HCT116 (cell line): ENCODE data around the gene CCL8. TPM values are rescaled to one million over a fixed set of nuclear protein-coding genes. Genes with fewer than 3 reads are reported as not detected.

Experiments
- ATAC-seq: fragments of 200-7000 bp; cut with Tn5 transposase; 2 replicates; pipeline ENCODE4 v1.9.1; 2020; ENCODE audit warnings: mild to moderate bottlenecking, moderate library complexity
- BruUV-seq: library from RNA; stranded (reverse); fragments of 400-500 nt; replicated peaks from 2 replicates; lab custom pipeline; 2021; lab: Mats Ljungman, UMichigan
- CTCF ChIA-PET: fragments of 300-600 bp; sonication (Branson Sonifier 250); formaldehyde crosslinking; loops from one replicate; lab custom pipeline; 2021; ENCODE audit warnings: antibody characterized with exemption; lab: Charles Lee
- POLR2A ChIA-PET: fragments of 300-600, 350-600 bp; sonication (Branson Sonifier 250); formaldehyde crosslinking; loops from one replicate; lab custom pipeline; 2021; ENCODE audit warnings: antibody characterized with exemption; lab: Charles Lee
- RAD21 ChIA-PET, 2 experiments: fragments of 300-600 bp; sonication (Branson Sonifier 250); formaldehyde crosslinking; loops; one replicate each; lab custom pipeline; 2023; ENCODE audit warnings: low total read pairs in 2 of 2; ENCODE audit not compliant: uncharacterized antibody in 2 of 2, unreplicated experiment in 2 of 2, low non-redundant PET in 1 of 2; lab: Charles Lee
- DNase-seq: peaks from one replicate; pipeline ENCODE4 v3.0.0-alpha.2; 2010; ENCODE audit warnings: low read depth, low spot score
- H2AFZ ChIP-seq: fragments of 200-600 bp; shearing (Covaris generic), sonication (generic); 2 replicates; pipeline ENCODE4 v1.6.1; 2017; ENCODE audit warnings: low read depth, mixed run types, mixed read lengths, antibody characterized with exemption, low read length; ENCODE audit not compliant: poor library complexity, severe bottlenecking
- H3K27ac ChIP-seq: 2 replicates; pipeline ENCODE4 v1.5.1; 2012; ENCODE audit warnings: low read depth, low read length
- H3K27me3 ChIP-seq: fragments of 200-600 bp; sonication (generic); 2 replicates; pipeline ENCODE4 v1.6.1; 2016; ENCODE audit warnings: mixed run types, low read length, mixed read lengths; ENCODE audit not compliant: insufficient read depth
- H3K36me3 ChIP-seq, 2 experiments: fragments of 200-500 bp in 1 of 2; fragments of 200-600 bp in 1 of 2; sonication (Bioruptor generic) in 1 of 2; sonication (generic) in 1 of 2; 2 replicates each; pipeline versions ENCODE4 v1.5.1 to v1.6.1; 2014 to 2016; ENCODE audit warnings: low read length in 2 of 2, inconsistent platforms in 1 of 2, mixed read lengths in 1 of 2, mixed run types in 1 of 2; ENCODE audit not compliant: insufficient read depth in 2 of 2, control insufficient read depth in 1 of 2
- H3K4me1 ChIP-seq, 2 experiments: fragments of 200-600 bp in 1 of 2; sonication (generic) in 1 of 2; 2 replicates each; pipeline versions ENCODE4 v1.5.1 to v1.6.1; 2012 to 2017; ENCODE audit warnings: low read length in 2 of 2, inconsistent platforms in 1 of 2, mild to moderate bottlenecking in 1 of 2, mixed read lengths in 1 of 2, mixed run types in 1 of 2, moderate library complexity in 1 of 2; ENCODE audit not compliant: insufficient read depth in 2 of 2, control insufficient read depth in 1 of 2
- H3K4me2 ChIP-seq: fragments of 200-600 bp; sonication (generic); 2 replicates; pipeline ENCODE4 v1.6.1; 2017; ENCODE audit warnings: mixed run types, low read length, mixed read lengths
- H3K4me3 ChIP-seq, 2 experiments: fragments of 200-600 bp in 1 of 2; sonication (generic) in 1 of 2; replicated peaks in 1 of 2; 2 replicates each; pipeline ENCODE4 v1.5.1; 2011 to 2016; ENCODE audit warnings: low read length in 2 of 2, control low read depth in 1 of 2, low read depth in 1 of 2, mild to moderate bottlenecking in 1 of 2, mixed read lengths in 1 of 2, mixed run types in 1 of 2
- H3K79me2 ChIP-seq: fragments of 200-600 bp; sonication (generic); 2 replicates; pipeline ENCODE4 v1.6.1; 2017; ENCODE audit warnings: mild to moderate bottlenecking, mixed run types, low read length, moderate library complexity, mixed read lengths; ENCODE audit not compliant: insufficient read depth
- H3K9ac ChIP-seq: fragments of 200-600 bp; sonication (generic); 2 replicates; pipeline ENCODE4 v1.6.1; 2016; ENCODE audit warnings: low read length, mixed read lengths
- H3K9me2 ChIP-seq: fragments of 200-600 bp; sonication (generic), shearing (Covaris generic); 2 replicates; pipeline ENCODE4 v1.6.1; 2017; ENCODE audit warnings: mixed run types, mild to moderate bottlenecking, moderate library complexity; ENCODE audit not compliant: insufficient read depth
- H3K9me3 ChIP-seq, 2 experiments: fragments of 200-500 bp in 1 of 2; fragments of 200-600 bp in 1 of 2; sonication (Bioruptor generic) in 1 of 2; sonication (generic) in 1 of 2; 2 replicates each; pipeline ENCODE4 v1.6.1; 2014 to 2017; ENCODE audit warnings: low read length in 2 of 2, mixed read lengths in 2 of 2, inconsistent platforms in 1 of 2, low read depth in 1 of 2, mild to moderate bottlenecking in 1 of 2, mixed run types in 1 of 2, moderate library complexity in 1 of 2; ENCODE audit not compliant: control insufficient read depth in 1 of 2, insufficient read depth in 1 of 2
- H4K20me1 ChIP-seq: fragments of 200-600 bp; sonication (generic), shearing (Covaris generic); 2 replicates; pipeline ENCODE4 v1.6.1; 2017; ENCODE audit warnings: mixed run types, mild to moderate bottlenecking, moderate library complexity; ENCODE audit not compliant: insufficient read depth
- CBX3 ChIP-seq: IDR thresholded peaks from 2 replicates; pipeline ENCODE4 v1.6.1; 2012; ENCODE audit warnings: low read depth
- CEBPB ChIP-seq: IDR thresholded peaks from 2 replicates; pipeline ENCODE4 v1.6.1; 2012; ENCODE audit warnings: low read depth
- EGR1 ChIP-seq: IDR thresholded peaks from 2 replicates; pipeline ENCODE4 v1.6.1; 2012; ENCODE audit warnings: low read depth
- ELF1 ChIP-seq: IDR thresholded peaks from 2 replicates; pipeline ENCODE4 v1.6.1; 2012; ENCODE audit warnings: low read depth, borderline replicate concordance
- EZH2 ChIP-seq: fragments of 200-600 bp; sonication (generic); IDR thresholded peaks from 2 replicates; pipeline ENCODE4 v1.6.1; 2017; ENCODE audit warnings: antibody characterized with exemption, mixed run types
- EZH2phosphoT487 ChIP-seq: fragments of 200-600 bp; IDR thresholded peaks from 2 replicates; pipeline ENCODE4 v1.6.1; 2018; ENCODE audit warnings: antibody characterized with exemption, borderline replicate concordance
- POLR2A ChIP-seq: IDR thresholded peaks from 2 replicates; pipeline ENCODE4 v1.7.0; 2011; ENCODE audit warnings: borderline replicate concordance; ENCODE audit not compliant: insufficient read depth, insufficient read length; ENCODE audit errors: extremely low read depth
- SIN3A ChIP-seq: IDR thresholded peaks from 2 replicates; pipeline ENCODE4 v1.6.1; 2012; ENCODE audit warnings: low read depth
- SP1 ChIP-seq: IDR thresholded peaks from 2 replicates; pipeline ENCODE4 v1.6.1; 2012; ENCODE audit warnings: low read depth
- TCF7L2 ChIP-seq: IDR thresholded peaks from 2 replicates; pipeline ENCODE4 v1.7.0; 2011; ENCODE audit warnings: borderline replicate concordance, inconsistent platforms; ENCODE audit not compliant: insufficient read depth, insufficient read length; ENCODE audit errors: extremely low read depth
- ZFX ChIP-seq: fragments of 450-650 bp; IDR thresholded peaks from 2 replicates; pipeline ENCODE4 v1.6.1; 2017
- ZNF274 ChIP-seq: fragments of 200-500 bp; sonication (Bioruptor generic); IDR thresholded peaks from 2 replicates; pipeline ENCODE4 v1.6.1; 2014; ENCODE audit warnings: mild to moderate bottlenecking, low read depth, low read length, inconsistent platforms
- intact Hi-C: fragments of 100-400 bp; cut with micrococcal nuclease; formaldehyde crosslinking; loops from 2 replicates; pipeline ENCODE4 v1.10.0; 2022
- total RNA-seq: library from RNA; stranded (reverse); gene quantifications from one replicate; pipeline ENCODE4 v1.2.1, GENCODE V29; 2021; ENCODE audit not compliant: unreplicated experiment

The CCL8 gene
- total RNA-seq, 1 experiment from 2014 or later: not detected

- H3K27me3 ChIP-seq: no peaks in the 10 kb centered on the region
- no peaks in the 10 kb centered on the region for H4K20me1 ChIP-seq
- no TSS peak for BruUV-seq
- H3K4me1 ChIP-seq: no peaks in the 10 kb centered on the region
- TF ChIP-seq ZNF274: no peak
- no peak for TF ChIP-seq POLR2A
- TF ChIP-seq TCF7L2: no peak
- H3K9me3 ChIP-seq: no peaks in the 10 kb centered on the region
- ATAC-seq: no peak
- no peak overlapping the region for H3K27ac ChIP-seq
- no peak overlapping the region for H3K4me3 ChIP-seq
- no peak overlapping the region for H3K4me2 ChIP-seq
- ChIA-PET CTCF (no interaction called here), POLR2A (no interaction called here), RAD21 (no interaction called here)
- intact Hi-C loops: no loop called here
- H3K9ac ChIP-seq: no peak overlapping the region
- H3K79me2 ChIP-seq: no peaks in the 10 kb centered on the region
- H2AFZ ChIP-seq: no peak overlapping the region
- DNase-seq: no peak
- no peaks in the 10 kb centered on the region for H3K9me2 ChIP-seq
- H3K36me3 ChIP-seq: no peaks in the 10 kb centered on the region
These were observed 17.2 kb upstream of the CCL8 start for GRCh38 chr17:34301986-34302385.

DNA sequence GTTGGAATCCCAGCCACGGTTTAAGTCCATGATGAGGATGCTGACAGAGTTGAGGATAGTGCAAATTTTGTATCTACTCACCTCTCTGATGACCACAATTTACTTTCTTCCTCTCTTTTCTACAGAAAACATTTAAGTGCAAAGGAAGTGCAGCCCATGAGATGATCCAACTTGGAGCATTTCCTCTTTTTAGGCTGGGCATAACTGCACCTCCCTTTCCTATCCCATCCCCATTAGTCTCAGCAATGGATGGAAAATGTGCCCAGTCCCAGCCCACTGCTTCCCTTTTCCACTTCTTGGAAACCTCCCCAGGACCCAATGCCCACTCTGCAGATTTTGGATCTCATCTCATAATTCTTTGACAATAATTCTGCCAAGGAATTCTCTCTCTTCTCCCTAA, 16.6 kb upstream of the CCL8 start:
- ChIA-PET CTCF (no interaction called here), POLR2A (no interaction called here), RAD21 (no interaction called here)
- no peaks in the 10 kb centered on the region for H3K36me3 ChIP-seq
- no peaks in the 10 kb centered on the region for H3K27me3 ChIP-seq
- H3K27ac ChIP-seq: no peak overlapping the region
- H3K79me2 ChIP-seq: no peaks in the 10 kb centered on the region
- intact Hi-C loops: no loop called here
- H3K9me3 ChIP-seq: no peaks in the 10 kb centered on the region
- no peak overlapping the region for H2AFZ ChIP-seq
- DNase-seq (no peak), ATAC-seq (no peak)
- no TSS peak for BruUV-seq
- no peaks in the 10 kb centered on the region for H3K9me2 ChIP-seq
- H3K4me1 ChIP-seq: no peaks in the 10 kb centered on the region
- H3K4me3 ChIP-seq: no peak overlapping the region
- no peak overlapping the region for H3K9ac ChIP-seq
- H4K20me1 ChIP-seq: no peaks in the 10 kb centered on the region
- TF ChIP-seq CEBPB: no peak
- no peak for TF ChIP-seq EZH2phosphoT487
- TF ChIP-seq EZH2: no peak
- no peak for TF ChIP-seq SIN3A
- no peak for TF ChIP-seq ZFX
- no peak for TF ChIP-seq EGR1
- no peak for TF ChIP-seq ELF1
- no peak for TF ChIP-seq SP1
- TF ChIP-seq CBX3: no peak
- no peak overlapping the region for H3K4me2 ChIP-seq
